B cell (primary cell): ENCODE results near the gene CYFIP2. TPM values are rescaled to one million over a fixed set of nuclear protein-coding genes. Genes with fewer than 3 reads are reported as not detected.

ENCODE experiments used
- ATAC-seq: fragments of 200-7000 bp; cut with Tn5 transposase; one replicate; pipeline ENCODE4 v1.10.0; 2021; ENCODE audit warnings: low read depth, mild to moderate bottlenecking, moderate number of reproducible peaks, moderate library complexity
- CTCF ChIA-PET: fragments of 350-600 bp; sonication (Branson Sonifier 250); formaldehyde crosslinking; loops from one replicate; lab custom pipeline; 2021; ENCODE audit warnings: antibody characterized with exemption, inconsistent platforms; lab: Charles Lee
- POLR2A ChIA-PET: fragments of 350-600 bp; sonication (Branson Sonifier 250); formaldehyde crosslinking; loops from one replicate; lab custom pipeline; 2021; ENCODE audit warnings: antibody characterized with exemption; lab: Charles Lee
- DNase-seq: peaks from one replicate; pipeline ENCODE4 v3.0.0; 2013
- H2AFZ ChIP-seq: 2 replicates; pipeline ENCODE4 v1.6.1; 2012; ENCODE audit warnings: mild to moderate bottlenecking, low read depth, low read length; ENCODE audit not compliant: insufficient read depth, poor library complexity, severe bottlenecking
- H3K27ac ChIP-seq, 2 donors: 1 replicate in 1 of 2; 2 replicates in 1 of 2; pipeline ENCODE4 v1.5.1; 2012 to 2013; ENCODE audit warnings: low read length in 2 of 2, mild to moderate bottlenecking in 2 of 2, moderate library complexity in 1 of 2
- H3K27me3 ChIP-seq, 4 experiments: fragments of 200-600 bp in 1 of 4; sonication (generic) in 1 of 4; replicated peaks in 1 of 4; 1 replicate in 2 of 4; 2 replicates in 2 of 4; pipeline versions ENCODE4 v1.6.1 to v1.7.0; 2013 to 2016; ENCODE audit warnings: low read length in 3 of 4, mild to moderate bottlenecking in 2 of 4, mixed read lengths in 1 of 4, moderate library complexity in 1 of 4; ENCODE audit not compliant: insufficient read depth in 4 of 4, control insufficient read depth in 3 of 4; ENCODE audit errors: control extremely low read depth in 1 of 4
- H3K36me3 ChIP-seq, 2 experiments: replicated peaks in 1 of 2; 1 replicate in 1 of 2; 2 replicates in 1 of 2; pipeline versions ENCODE4 v1.6.1 to v1.7.1; 2013; ENCODE audit warnings: low read length in 1 of 2; ENCODE audit not compliant: insufficient read depth in 2 of 2, control insufficient read depth in 1 of 2; ENCODE audit errors: control extremely low read depth in 1 of 2, extremely low read depth in 1 of 2
- H3K4me1 ChIP-seq, 2 donors: fragments of 200-600 bp in 1 of 2; sonication (generic) in 1 of 2; 1 replicate in 1 of 2; 2 replicates in 1 of 2; pipeline versions ENCODE4 v1.5.1 to v1.6.1; 2013 to 2017; ENCODE audit warnings: low read length in 2 of 2; ENCODE audit not compliant: control insufficient read depth in 2 of 2, insufficient read depth in 2 of 2
- H3K4me2 ChIP-seq: replicated peaks from 2 replicates; pipeline ENCODE3; 2012; ENCODE audit warnings: mild to moderate bottlenecking, low read depth, low read length; ENCODE audit not compliant: poor library complexity, severe bottlenecking
- H3K4me3 ChIP-seq, 5 experiments: fragments of 200-600 bp in 1 of 5; sonication (generic) in 1 of 5; 1 replicate in 3 of 5; 2 replicates in 2 of 5; pipeline versions ENCODE4 v1.5.1 to v1.7.0; 2011 to 2016; ENCODE audit warnings: low read length in 4 of 5, mild to moderate bottlenecking in 4 of 5, low read depth in 2 of 5, control low read depth in 1 of 5, moderate library complexity in 1 of 5; ENCODE audit not compliant: insufficient read depth in 1 of 5; ENCODE audit errors: control extremely low read depth in 1 of 5, extremely low read depth in 1 of 5
- H3K79me2 ChIP-seq: fragments of 200-600 bp; sonication (generic); one replicate; pipeline ENCODE4 v1.6.0; 2016; ENCODE audit warnings: low read length; ENCODE audit not compliant: control insufficient read depth, insufficient read depth
- H3K9ac ChIP-seq: fragments of 200-600 bp; sonication (generic); 2 replicates; pipeline ENCODE4 v1.6.1; 2017; ENCODE audit warnings: mild to moderate bottlenecking, low read length, moderate library complexity
- H3K9me3 ChIP-seq, 3 donors: one replicate each; pipeline versions ENCODE4 v1.6.1 to v1.7.1; 2013; ENCODE audit warnings: low read length in 2 of 3; ENCODE audit not compliant: control insufficient read depth in 2 of 3, insufficient read depth in 1 of 3; ENCODE audit errors: control extremely low read depth in 1 of 3
- H4K20me1 ChIP-seq: 2 replicates; pipeline ENCODE4 v1.6.0; 2012; ENCODE audit warnings: mild to moderate bottlenecking, low read length; ENCODE audit not compliant: insufficient read depth, control insufficient read depth, poor library complexity, severe bottlenecking
- H3K27ac Mint-ChIP-seq: one replicate; pipeline ENCODE4 v1.8.0; 2021; ENCODE audit warnings: mixed read lengths
- H3K27me3 Mint-ChIP-seq: one replicate; pipeline ENCODE4 v1.8.0; 2021; ENCODE audit warnings: mixed read lengths
- H3K4me1 Mint-ChIP-seq: one replicate; pipeline ENCODE4 v1.8.0; 2021; ENCODE audit warnings: mixed read lengths
- H3K4me3 Mint-ChIP-seq: one replicate; pipeline ENCODE4 v1.8.0; 2021; ENCODE audit warnings: mixed read lengths
- H3K9me3 Mint-ChIP-seq: one replicate; pipeline ENCODE4 v1.8.0; 2022; ENCODE audit warnings: mixed read lengths; ENCODE audit not compliant: insufficient read depth
- CTCF ChIP-seq: fragments of 200-600 bp; IDR thresholded peaks from one replicate; pipeline ENCODE4 v1.8.0; 2022; ENCODE audit warnings: antibody characterized with exemption, mild to moderate bottlenecking
- EZH2 ChIP-seq: IDR thresholded peaks from 2 replicates; pipeline ENCODE4 v1.6.1; 2012; ENCODE audit warnings: borderline replicate concordance, low read depth, mild to moderate bottlenecking, moderate library complexity, low read length; ENCODE audit not compliant: insufficient read depth, poor library complexity, severe bottlenecking
- WGBS: methylation state at CpG from one replicate; pipeline ENCODE4 v1.1.5; 2013; ENCODE audit warnings: missing lambda C conversion rate; ENCODE audit not compliant: insufficient coverage; 5-methylcytosine and 5-hydroxymethylcytosine counted together
- intact Hi-C: fragments of 100-400 bp; cut with micrococcal nuclease; formaldehyde crosslinking; loops from one replicate; pipeline ENCODE4 v1.10.0; 2022
- polyA plus RNA-seq: library from polyadenylated mRNA; depleted of rRNA; stranded (reverse); fragments of >200 nt; gene quantifications from 2 replicates; pipeline ENCODE4 v1.2.3, GENCODE V29; 2012
- total RNA-seq, 2 donors: library from RNA; stranded (reverse); fragments of 120-200 nt in 1 of 2; gene quantifications; 1 replicate in 1 of 2; 2 replicates in 1 of 2; pipeline versions ENCODE4 v1.2.3 to v1.2.4, GENCODE V29; 2013 to 2022

Gene CYFIP2
- total and polyA plus RNA-seq, 2 donors (not counting 1 experiment from before 2014, with no cell fraction given) = 231 to 663 TPM

DNA sequence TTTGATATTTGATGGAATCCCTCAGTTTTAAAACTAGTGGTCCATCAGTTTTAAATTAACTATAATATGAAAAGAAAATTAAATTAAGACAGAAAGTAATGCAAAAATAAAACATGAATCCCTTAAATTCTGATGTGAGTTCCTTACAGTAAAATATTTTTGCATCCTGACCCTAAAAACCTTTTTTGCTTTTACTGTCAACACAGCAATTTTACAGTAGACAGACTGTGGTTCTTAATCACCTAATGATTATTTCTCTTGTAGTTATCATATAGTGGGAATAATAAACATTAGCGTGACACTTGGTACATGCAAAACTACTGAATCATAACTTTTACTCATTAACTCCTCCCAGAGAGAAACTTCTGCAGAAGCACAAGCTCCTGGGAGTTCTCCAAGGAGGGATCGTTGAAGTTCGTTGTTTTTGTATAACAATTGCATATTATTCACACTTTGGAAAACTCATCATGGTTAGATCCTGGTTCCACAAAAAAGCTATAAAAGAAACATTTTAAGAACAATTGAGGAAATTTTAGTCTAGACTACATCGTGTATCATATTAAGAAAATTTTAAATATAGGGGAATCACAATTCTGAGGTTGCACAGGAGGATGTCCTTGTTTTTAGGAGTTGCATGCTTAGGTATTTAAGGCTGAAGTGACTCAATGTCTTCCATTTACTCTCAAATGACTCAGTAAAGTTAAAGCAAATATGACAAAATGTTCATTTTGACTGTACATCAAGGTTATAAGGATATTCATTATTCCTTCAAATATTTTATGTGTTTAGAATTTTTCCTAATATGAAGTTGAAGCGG is 105.9 kb downstream of the CYFIP2 start:
- Mint-ChIP-seq H3K4me3 (no peak overlapping the region), H3K9me3 (no peaks in the 10 kb centered on the region), H3K4me1 (no peaks in the 10 kb centered on the region), H3K27ac (no peak overlapping the region), H3K27me3 (no peaks in the 10 kb centered on the region)
- H4K20me1 ChIP-seq = peaks cover 10% of the 10 kb centered on the region
- intact Hi-C loops = no loop called here
- TF ChIP-seq EZH2 = no peak
- no peak for TF ChIP-seq CTCF
- no peak overlapping the region for H3K27ac ChIP-seq
- H3K79me2 ChIP-seq = peaks cover 9% of the 10 kb centered on the region
- no peak for DNase-seq
- no peaks in the 10 kb centered on the region for H3K9me3 ChIP-seq
- no peak overlapping the region for H3K9ac ChIP-seq
- no peak overlapping the region for H3K4me3 ChIP-seq
- H3K36me3 ChIP-seq = peaks cover 6 to 90% of the 10 kb centered on the region in 2 experiments
- ChIA-PET CTCF (interaction anchor here (1.0 to 1.1 kb wide), 2 partner anchors 44 to 374 kb away, joined by 3 to 4 read pairs; no protein-coding TSS in a partner anchor), POLR2A (no interaction called here)
- ATAC-seq = no peak
- H3K4me1 ChIP-seq = no peaks in the 10 kb centered on the region
- H2AFZ ChIP-seq = no peak overlapping the region
- H3K27me3 ChIP-seq = no peaks in the 10 kb centered on the region
- no CpG with 5 or more reads among the region's 5 CpGs for WGBS
- H3K4me2 ChIP-seq = no peak overlapping the region

DNA sequence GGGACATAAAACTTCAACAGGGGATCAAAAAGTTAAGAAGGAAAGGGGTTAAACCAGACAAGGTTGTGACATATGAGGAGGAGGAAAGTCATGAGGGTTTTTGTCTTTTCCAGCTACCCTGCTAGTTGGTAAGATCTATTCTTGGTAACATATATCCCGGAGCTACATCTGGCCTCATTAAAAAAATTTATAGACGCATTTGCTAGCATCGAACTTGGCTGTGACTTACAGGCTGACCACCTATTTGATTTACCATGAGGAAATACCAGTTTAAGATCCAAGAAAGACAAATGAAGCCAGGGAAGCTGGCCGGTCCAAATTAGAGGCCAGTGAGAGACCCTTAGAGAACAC is 106.5 kb downstream of the CYFIP2 start:
- Histone ChIP-seq H3K79me2 (peaks cover 9% of the 10 kb centered on the region), H3K4me2 (no peak overlapping the region), H3K27me3 (no peaks in the 10 kb centered on the region), H2AFZ (no peak overlapping the region), H4K20me1 (peaks cover 16% of the 10 kb centered on the region), H3K4me3 (no peak overlapping the region), H3K4me1 (no peaks in the 10 kb centered on the region), H3K9ac (no peak overlapping the region), H3K27ac (no peak overlapping the region), H3K9me3 (no peaks in the 10 kb centered on the region), H3K36me3 (peaks cover 6 to 90% of the 10 kb centered on the region in 2 experiments)
- intact Hi-C loops = no loop called here
- H3K4me3 Mint-ChIP-seq = no peak overlapping the region
- 100% methylated on average over 4 of the region's 4 CpGs for WGBS
- no peak for TF ChIP-seq CTCF
- no peak for TF ChIP-seq EZH2
- ATAC-seq = no peak
- ChIA-PET POLR2A (no interaction called here), CTCF (no interaction called here)
- no peaks in the 10 kb centered on the region for H3K4me1 Mint-ChIP-seq
- no peak for DNase-seq
- H3K27me3 Mint-ChIP-seq = no peaks in the 10 kb centered on the region
- H3K27ac Mint-ChIP-seq = no peak overlapping the region
- no peaks in the 10 kb centered on the region for H3K9me3 Mint-ChIP-seq
